ENCODE data around the gene SCAMP5. TPM values are rescaled to one million over a fixed set of nuclear protein-coding genes. Genes with fewer than 3 reads are reported as not detected.

The SCAMP5 gene
- total RNA-seq, 1 experiment from 2014 or later, result 11.8 TPM

GRCh38 chr15:75049392-75049791 lies 54.0 kb downstream of the SCAMP5 start:
- Histone ChIP-seq H3K27me3 (replicated peaks; ENCODE audit: control insufficient read depth, insufficient read depth, low read length) (no peaks in the 10 kb centered on the region), H3K4me1 (peaks cover 13% of the 10 kb centered on the region; the same call in 1 of the 2 replicates), H3K36me3 (ENCODE audit: control insufficient read depth, insufficient read depth, low read length) (no peaks in the 10 kb centered on the region; the same call in 1 of the 2 replicates), H3K9me3 (no peaks in the 10 kb centered on the region), H3K4me3 (ENCODE audit: low read depth, low read length) (no peak overlapping the region)
- intact Hi-C loops (cut with micrococcal nuclease; ENCODE audit: unreplicated experiment), result no loop called here
- ChIA-PET POLR2A (no interaction called here), CTCF (interaction anchor here (0.5 kb wide), 1 partner anchor 152 kb away, joined by 3 read pairs; the partner anchor contains the start of gene C15orf39)
- no TSS peak for BruUV-seq (replicated peaks)
- Mint-ChIP-seq H3K27ac (ENCODE audit: unreplicated experiment) (no peak overlapping the region), H3K4me1 (ENCODE audit: low read depth, unreplicated experiment) (peaks cover 13% of the 10 kb centered on the region), H3K36me3 (ENCODE audit: insufficient read depth, unreplicated experiment) (no peaks in the 10 kb centered on the region), H3K9me3 (ENCODE audit: unreplicated experiment) (no peaks in the 10 kb centered on the region), H3K4me3 (ENCODE audit: unreplicated experiment) (no peak overlapping the region), H3K27me3 (ENCODE audit: insufficient read depth, unreplicated experiment) (no peaks in the 10 kb centered on the region)
- TF ChIP-seq CTCF (IDR thresholded peaks at IDR 0.05; ENCODE audit: insufficient read depth in 1 of 2, low read depth in 1 of 2, low read length in 1 of 2, severe bottlenecking in 1 of 2, unreplicated experiment in 1 of 2), result no peak
- DNase-seq, result no peak

- intact Hi-C loops (cut with micrococcal nuclease; ENCODE audit: unreplicated experiment), result no loop called here
- Mint-ChIP-seq H3K27ac (ENCODE audit: unreplicated experiment) (no peak overlapping the region), H3K27me3 (ENCODE audit: insufficient read depth, unreplicated experiment) (no peaks in the 10 kb centered on the region), H3K4me3 (ENCODE audit: unreplicated experiment) (no peak overlapping the region), H3K36me3 (ENCODE audit: insufficient read depth, unreplicated experiment) (no peaks in the 10 kb centered on the region), H3K9me3 (ENCODE audit: unreplicated experiment) (no peaks in the 10 kb centered on the region), H3K4me1 (ENCODE audit: low read depth, unreplicated experiment) (peaks cover 8% of the 10 kb centered on the region)
- H3K27me3 ChIP-seq (replicated peaks; ENCODE audit: control insufficient read depth, insufficient read depth, low read length), result no peaks in the 10 kb centered on the region
- H3K9me3 ChIP-seq, result no peaks in the 10 kb centered on the region
- no peaks in the 10 kb centered on the region for H3K36me3 ChIP-seq (ENCODE audit: control insufficient read depth, insufficient read depth, low read length)
- no TSS peak for BruUV-seq (replicated peaks)
- TF ChIP-seq CTCF (IDR thresholded peaks at IDR 0.05; ENCODE audit: insufficient read depth in 1 of 2, low read depth in 1 of 2, low read length in 1 of 2, severe bottlenecking in 1 of 2, unreplicated experiment in 1 of 2), result no peak
- ChIA-PET POLR2A (no interaction called here), CTCF (no interaction called here)
- no peak overlapping the region for H3K4me3 ChIP-seq (ENCODE audit: low read depth, low read length)
- no peak for DNase-seq
- peaks cover 13% of the 10 kb centered on the region; the same call in 1 of the 2 replicates for H3K4me1 ChIP-seq
Measured at GRCh38 chr15:75050283-75050682, 54.9 kb downstream of the SCAMP5 start.

GRCh38 chr15:75051191-75051608 lies 55.8 kb downstream of the SCAMP5 start:
- Histone ChIP-seq H3K4me3 (ENCODE audit: low read depth, low read length) (no peak overlapping the region), H3K36me3 (ENCODE audit: control insufficient read depth, insufficient read depth, low read length) (no peaks in the 10 kb centered on the region), H3K27me3 (replicated peaks; ENCODE audit: control insufficient read depth, insufficient read depth, low read length) (no peaks in the 10 kb centered on the region), H3K4me1 (peaks cover 13% of the 10 kb centered on the region; the same call in 1 of the 2 replicates), H3K9me3 (no peaks in the 10 kb centered on the region)
- CTCF ChIA-PET, result interaction anchor here (1.0 kb wide), 2 partner anchors 48 to 150 kb away, joined by 3 to 4 read pairs; partner anchors contain the start of gene C15orf39
- Mint-ChIP-seq H3K27me3 (ENCODE audit: insufficient read depth, unreplicated experiment) (no peaks in the 10 kb centered on the region), H3K36me3 (ENCODE audit: insufficient read depth, unreplicated experiment) (peaks cover 6% of the 10 kb centered on the region), H3K9me3 (ENCODE audit: unreplicated experiment) (no peaks in the 10 kb centered on the region), H3K4me3 (ENCODE audit: unreplicated experiment) (no peak overlapping the region), H3K27ac (ENCODE audit: unreplicated experiment) (no peak overlapping the region), H3K4me1 (ENCODE audit: low read depth, unreplicated experiment) (peaks cover 14% of the 10 kb centered on the region)
- no peak for TF ChIP-seq CTCF (IDR thresholded peaks at IDR 0.05; ENCODE audit: insufficient read depth in 1 of 2, low read depth in 1 of 2, low read length in 1 of 2, severe bottlenecking in 1 of 2, unreplicated experiment in 1 of 2)
- POLR2A ChIA-PET, result no interaction called here
- no TSS peak for BruUV-seq (replicated peaks)
- intact Hi-C loops (cut with micrococcal nuclease; ENCODE audit: unreplicated experiment), result no loop called here
- no peak for DNase-seq
